ENCODE results near the gene TMEM165. TPM values are rescaled to one million over a fixed set of nuclear protein-coding genes. Genes with fewer than 3 reads are reported as not detected.

The TMEM165 gene
- total RNA-seq, 2 donors from 2014 or later, result 185 to 360 TPM

- H3K4me1 ChIP-seq (ENCODE audit: control insufficient read depth in 1 of 2, low read depth in 2 of 2), result peaks cover 0 to 3% of the 10 kb centered on the region in 2 donors
- no peak for DNase-seq (ENCODE audit: low spot score)
- no peak for ATAC-seq (ENCODE audit: insufficient number of reproducible peaks, low FRiP score, low read depth)
- TF ChIP-seq CTCF (IDR thresholded peaks at IDR 0.05), result no peak
- H3K4me3 ChIP-seq, result no peak overlapping the region
- H3K9me3 ChIP-seq, result no peaks in the 10 kb centered on the region
- H3K36me3 ChIP-seq, result peaks cover 17% of the 10 kb centered on the region
- H3K27ac ChIP-seq, result no peak overlapping the region
- H3K27me3 ChIP-seq (replicated peaks; ENCODE audit: insufficient read depth), result no peaks in the 10 kb centered on the region
These were observed 52.1 kb downstream of the TMEM165 start for GRCh38 chr4:55447831-55448230.

GRCh38 chr4:55450566-55450965, 54.8 kb downstream of the TMEM165 start:
- H3K4me1 ChIP-seq (ENCODE audit: control insufficient read depth in 1 of 2, low read depth in 2 of 2), result peaks cover 0 to 3% of the 10 kb centered on the region in 2 donors
- H3K27me3 ChIP-seq (replicated peaks; ENCODE audit: insufficient read depth), result no peaks in the 10 kb centered on the region
- peaks cover 21% of the 10 kb centered on the region for H3K36me3 ChIP-seq
- H3K4me3 ChIP-seq, result no peak overlapping the region
- DNase-seq (ENCODE audit: low spot score) (no peak), ATAC-seq (ENCODE audit: insufficient number of reproducible peaks, low FRiP score, low read depth) (no peak)
- TF ChIP-seq CTCF (IDR thresholded peaks at IDR 0.05), result no peak
- no peaks in the 10 kb centered on the region for H3K9me3 ChIP-seq
- H3K27ac ChIP-seq, result no peak overlapping the region

GRCh38 chr4:55458164-55458563, 62.4 kb downstream of the TMEM165 start:
- H3K27ac ChIP-seq, result no peak overlapping the region
- no peaks in the 10 kb centered on the region for H3K27me3 ChIP-seq (replicated peaks; ENCODE audit: insufficient read depth)
- H3K4me3 ChIP-seq, result no peak overlapping the region
- TF ChIP-seq CTCF (IDR thresholded peaks at IDR 0.05), result no peak
- no peaks in the 10 kb centered on the region for H3K9me3 ChIP-seq
- H3K4me1 ChIP-seq (ENCODE audit: control insufficient read depth in 1 of 2, low read depth in 2 of 2), result no peaks in the 10 kb centered on the region
- DNase-seq (ENCODE audit: low spot score) (no peak), ATAC-seq (ENCODE audit: insufficient number of reproducible peaks, low FRiP score, low read depth) (no peak)
- H3K36me3 ChIP-seq, result peaks cover 7% of the 10 kb centered on the region

- Histone ChIP-seq H3K4me1 (ENCODE audit: control insufficient read depth in 1 of 2, low read depth in 2 of 2) (no peaks in the 10 kb centered on the region), H3K36me3 (peaks cover 7% of the 10 kb centered on the region), H3K27ac (no peak overlapping the region), H3K9me3 (no peaks in the 10 kb centered on the region), H3K27me3 (replicated peaks; ENCODE audit: insufficient read depth) (no peaks in the 10 kb centered on the region), H3K4me3 (no peak overlapping the region)
- no peak for ATAC-seq (ENCODE audit: insufficient number of reproducible peaks, low FRiP score, low read depth)
- no peak for DNase-seq (ENCODE audit: low spot score)
- no peak for TF ChIP-seq CTCF (IDR thresholded peaks at IDR 0.05)
These were observed 62.9 kb downstream of the TMEM165 start for GRCh38 chr4:55458611-55459010.

- no peak for ATAC-seq (ENCODE audit: insufficient number of reproducible peaks, low FRiP score, low read depth)
- H3K36me3 ChIP-seq, result peaks cover 12% of the 10 kb centered on the region
- DNase-seq (ENCODE audit: low spot score), result no peak
- no peak for TF ChIP-seq CTCF (IDR thresholded peaks at IDR 0.05)
- H3K27ac ChIP-seq, result no peak overlapping the region
- H3K4me1 ChIP-seq (ENCODE audit: control insufficient read depth in 1 of 2, low read depth in 2 of 2), result no peaks in the 10 kb centered on the region
- H3K4me3 ChIP-seq, result no peak overlapping the region
- H3K27me3 ChIP-seq (replicated peaks; ENCODE audit: insufficient read depth), result no peaks in the 10 kb centered on the region
- H3K9me3 ChIP-seq, result no peaks in the 10 kb centered on the region
These were observed 70.2 kb downstream of the TMEM165 start for GRCh38 chr4:55466001-55466400.

Data from thoracic aorta (tissue), 2 donors.